ENCODE measurements around the gene PRPF40B.

DNA sequence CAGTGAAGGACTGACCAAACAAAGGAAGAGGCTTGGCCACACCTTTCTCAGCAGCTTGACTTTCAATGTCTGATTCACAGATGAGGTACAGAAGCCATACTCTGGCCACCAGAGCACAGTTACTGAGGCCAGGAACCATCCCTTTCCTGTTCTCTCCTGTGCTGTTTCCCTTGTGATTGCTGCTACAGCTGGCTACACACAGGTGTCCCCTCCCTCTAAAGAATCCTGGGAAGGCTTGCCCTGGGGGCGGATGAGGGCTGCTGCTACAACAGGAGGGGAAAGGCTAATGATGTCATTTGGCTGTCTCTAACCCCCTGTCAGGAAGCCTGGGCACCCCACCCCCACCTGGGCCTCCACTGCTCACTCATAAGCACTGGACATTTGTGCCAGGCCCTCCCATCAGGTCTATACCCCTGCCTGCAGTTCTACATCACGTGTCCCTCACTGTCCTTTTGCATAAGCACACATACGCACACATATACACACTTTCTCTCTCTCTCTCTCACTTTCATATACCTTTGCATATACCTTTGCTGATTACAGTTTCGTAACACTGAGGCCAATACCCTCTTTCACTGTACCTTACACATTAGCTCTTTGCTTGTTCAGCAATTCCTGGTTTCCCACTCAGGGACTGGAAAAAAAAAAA is 41.4 kb downstream of the PRPF40B start:
- TF ChIP-seq POLR2A (IDR thresholded peaks at IDR 0.05): no peak
- TF ChIP-seq, protein P1, sequence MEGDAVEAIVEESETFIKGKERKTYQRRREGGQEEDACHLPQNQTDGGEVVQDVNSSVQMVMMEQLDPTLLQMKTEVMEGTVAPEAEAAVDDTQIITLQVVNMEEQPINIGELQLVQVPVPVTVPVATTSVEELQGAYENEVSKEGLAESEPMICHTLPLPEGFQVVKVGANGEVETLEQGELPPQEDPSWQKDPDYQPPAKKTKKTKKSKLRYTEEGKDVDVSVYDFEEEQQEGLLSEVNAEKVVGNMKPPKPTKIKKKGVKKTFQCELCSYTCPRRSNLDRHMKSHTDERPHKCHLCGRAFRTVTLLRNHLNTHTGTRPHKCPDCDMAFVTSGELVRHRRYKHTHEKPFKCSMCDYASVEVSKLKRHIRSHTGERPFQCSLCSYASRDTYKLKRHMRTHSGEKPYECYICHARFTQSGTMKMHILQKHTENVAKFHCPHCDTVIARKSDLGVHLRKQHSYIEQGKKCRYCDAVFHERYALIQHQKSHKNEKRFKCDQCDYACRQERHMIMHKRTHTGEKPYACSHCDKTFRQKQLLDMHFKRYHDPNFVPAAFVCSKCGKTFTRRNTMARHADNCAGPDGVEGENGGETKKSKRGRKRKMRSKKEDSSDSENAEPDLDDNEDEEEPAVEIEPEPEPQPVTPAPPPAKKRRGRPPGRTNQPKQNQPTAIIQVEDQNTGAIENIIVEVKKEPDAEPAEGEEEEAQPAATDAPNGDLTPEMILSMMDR (IDR thresholded peaks at IDR 0.05): no peak
